ENCODE results near the gene WDR70. TPM values are rescaled to one million over a fixed set of nuclear protein-coding genes. Genes with fewer than 3 reads are reported as not detected.
"Not testable (repeated sequence)": the region's sequence is repeated elsewhere in the genome, so short reads cannot be mapped to it uniquely, and the experiment has no call there.

WDR70 gene
- total RNA-seq, 1 experiment from 2014 or later = 28.4 TPM

DNA sequence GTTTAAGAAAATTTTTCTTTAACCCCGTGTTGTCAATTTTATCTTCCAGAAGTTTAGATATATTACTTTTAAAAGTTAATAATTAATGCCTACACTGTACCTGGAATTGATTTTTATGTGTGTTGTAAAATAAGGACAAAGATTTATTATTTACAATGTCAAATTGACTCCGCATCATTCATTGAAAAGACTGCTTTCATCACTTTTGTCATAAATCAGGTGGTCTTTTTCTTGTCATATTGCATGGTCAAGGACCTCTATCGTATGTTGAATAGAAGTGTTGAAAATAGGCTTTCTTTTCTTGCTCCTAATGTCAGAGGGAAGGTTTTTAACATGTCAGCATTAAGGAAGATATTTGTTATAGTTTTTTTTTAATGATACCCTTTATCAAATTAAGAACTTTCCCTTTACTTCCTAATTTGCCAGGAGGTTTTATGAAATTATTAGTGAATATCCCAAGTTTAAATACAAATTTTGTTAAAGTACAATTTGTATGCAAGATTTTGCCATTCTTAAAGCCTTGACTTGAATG lies 92.6 kb downstream of the WDR70 start:
- H3K9me3 ChIP-seq (replicated peaks) = peaks cover 3% of the 10 kb centered on the region; the same call in 1 of the 2 replicates
- no peak overlapping the region for H3K4me3 ChIP-seq
- H3K36me3 ChIP-seq = 0 out of 2 replicates have a peak, but pooled peaks cover 3% of the 10 kb centered on the region
- DNase-seq (ENCODE audit: low read depth in 1 of 2, low spot score in 2 of 2) = no peak
- H3K27ac ChIP-seq = no peak overlapping the region
- H3K4me1 ChIP-seq (replicated peaks) = no peaks in the 10 kb centered on the region
- H3K27me3 ChIP-seq (replicated peaks) = no peaks in the 10 kb centered on the region

- H3K27me3 ChIP-seq (replicated peaks) = no peaks in the 10 kb centered on the region
- peaks cover 13% of the 10 kb centered on the region for H3K36me3 ChIP-seq
- DNase-seq (ENCODE audit: low read depth in 1 of 2, low spot score in 2 of 2) = no peak
- H3K9me3 ChIP-seq (replicated peaks) = no peaks in the 10 kb centered on the region; the same call in 1 of the 2 replicates
- no peaks in the 10 kb centered on the region for H3K4me1 ChIP-seq (replicated peaks)
- no peak overlapping the region for H3K27ac ChIP-seq
- H3K4me3 ChIP-seq = no peak overlapping the region
These were observed 98.3 kb downstream of the WDR70 start for GRCh38 chr5:37477426-37477825.

- H3K9me3 ChIP-seq (replicated peaks) = no peaks in the 10 kb centered on the region; the same call in 1 of the 2 replicates
- no peaks in the 10 kb centered on the region for H3K27me3 ChIP-seq (replicated peaks)
- no peaks in the 10 kb centered on the region for H3K4me1 ChIP-seq (replicated peaks)
- no peak overlapping the region for H3K4me3 ChIP-seq
- DNase-seq (ENCODE audit: low read depth in 1 of 2, low spot score in 2 of 2) = no peak
- no peak overlapping the region for H3K27ac ChIP-seq
- peaks cover 10% of the 10 kb centered on the region for H3K36me3 ChIP-seq
These were observed 99.2 kb downstream of the WDR70 start for GRCh38 chr5:37478121-37478894.

GRCh38 chr5:37481395-37481794 lies 102.3 kb downstream of the WDR70 start:
- H3K9me3 ChIP-seq (replicated peaks); DNase-seq (ENCODE audit: low read depth in 1 of 2, low spot score in 2 of 2); H3K4me1 ChIP-seq (replicated peaks); H3K27me3 ChIP-seq (replicated peaks); H3K4me3 ChIP-seq; H3K27ac ChIP-seq: not testable (repeated sequence)
- H3K36me3 ChIP-seq = peaks cover 10% of the 10 kb centered on the region

- Histone ChIP-seq H3K4me1 (replicated peaks) (peaks cover 12% of the 10 kb centered on the region), H3K27me3 (replicated peaks) (no peaks in the 10 kb centered on the region), H3K27ac (no peak overlapping the region), H3K9me3 (replicated peaks) (no peaks in the 10 kb centered on the region), H3K36me3 (no peaks in the 10 kb centered on the region), H3K4me3 (no peak overlapping the region)
- DNase-seq (ENCODE audit: low read depth in 1 of 2, low spot score in 2 of 2) = no peak
These were observed 111.1 kb downstream of the WDR70 start for GRCh38 chr5:37490120-37490810.

GRCh38 chr5:37490931-37491330 lies 111.8 kb downstream of the WDR70 start:
- Histone ChIP-seq H3K27ac (no peak overlapping the region), H3K9me3 (replicated peaks) (no peaks in the 10 kb centered on the region), H3K36me3 (no peaks in the 10 kb centered on the region), H3K4me3 (no peak overlapping the region), H3K27me3 (replicated peaks) (no peaks in the 10 kb centered on the region), H3K4me1 (replicated peaks) (peaks cover 18% of the 10 kb centered on the region)
- no peak for DNase-seq (ENCODE audit: low read depth in 1 of 2, low spot score in 2 of 2)

DNA sequence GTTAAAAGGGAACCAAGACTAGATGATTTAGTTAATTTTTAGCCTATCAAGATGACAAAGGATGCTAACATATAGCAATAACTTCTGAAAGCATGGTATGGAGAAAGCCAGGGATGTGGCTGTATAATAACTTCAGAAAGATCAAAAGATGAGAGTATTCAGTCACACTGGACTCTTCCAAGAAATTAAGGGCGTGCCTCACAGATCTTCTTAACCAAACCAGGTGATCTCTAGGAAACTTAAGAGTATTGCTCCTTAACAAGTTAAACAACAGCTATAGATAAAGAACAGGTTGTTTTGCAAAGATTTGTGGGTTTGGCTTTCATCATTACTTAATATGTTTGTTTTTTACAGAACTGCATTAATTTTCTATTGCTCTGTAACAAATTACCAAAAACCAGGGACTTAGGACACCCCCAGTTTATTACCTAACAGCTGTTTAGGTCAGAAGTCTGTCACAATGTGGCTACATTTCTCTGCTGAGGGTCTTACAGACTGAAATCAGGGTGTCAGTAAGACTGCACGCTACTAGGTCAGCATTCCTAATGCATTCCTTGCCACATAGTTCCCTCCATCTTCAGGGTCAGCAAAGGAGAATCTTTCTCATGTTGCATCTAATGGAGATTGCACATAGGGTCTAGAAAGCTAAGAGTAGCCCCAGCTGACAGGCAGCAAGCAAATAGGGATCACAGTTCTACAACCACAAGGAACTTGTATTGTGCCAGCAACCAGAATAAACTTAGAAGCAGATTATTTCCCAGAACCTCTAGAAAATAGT lies 113.8 kb downstream of the WDR70 start:
- H3K9me3 ChIP-seq (replicated peaks) = no peaks in the 10 kb centered on the region
- no peak overlapping the region for H3K27ac ChIP-seq
- no peaks in the 10 kb centered on the region for H3K36me3 ChIP-seq
- H3K4me1 ChIP-seq (replicated peaks) = peaks cover 23% of the 10 kb centered on the region
- H3K4me3 ChIP-seq = no peak overlapping the region
- H3K27me3 ChIP-seq (replicated peaks) = no peaks in the 10 kb centered on the region
- DNase-seq (ENCODE audit: low read depth in 1 of 2, low spot score in 2 of 2) = no peak

- Histone ChIP-seq H3K27me3 (replicated peaks) (no peaks in the 10 kb centered on the region), H3K36me3 (peaks cover 3% of the 10 kb centered on the region; the same call in 1 of the 2 replicates), H3K4me3 (no peak overlapping the region), H3K9me3 (replicated peaks) (no peaks in the 10 kb centered on the region), H3K4me1 (replicated peaks) (peaks cover 23% of the 10 kb centered on the region), H3K27ac (peak overlapping the region; percentile 53)
- DNase-seq (ENCODE audit: low read depth in 1 of 2, low spot score in 2 of 2) = no peak
These were observed 115.6 kb downstream of the WDR70 start for GRCh38 chr5:37494756-37495155.

- H3K36me3 ChIP-seq = peaks cover 3% of the 10 kb centered on the region; the same call in 1 of the 2 replicates
- DNase-seq (ENCODE audit: low read depth in 1 of 2, low spot score in 2 of 2) = peak in 1 of 2 experiments; percentile 76
- H3K27me3 ChIP-seq (replicated peaks) = no peaks in the 10 kb centered on the region
- H3K9me3 ChIP-seq (replicated peaks) = no peaks in the 10 kb centered on the region
- H3K27ac ChIP-seq = peak overlapping the region; percentile 53
- peaks cover 23% of the 10 kb centered on the region for H3K4me1 ChIP-seq (replicated peaks)
- H3K4me3 ChIP-seq = no peak overlapping the region
These were observed 116.1 kb downstream of the WDR70 start for GRCh38 chr5:37495210-37495609.

DNA sequence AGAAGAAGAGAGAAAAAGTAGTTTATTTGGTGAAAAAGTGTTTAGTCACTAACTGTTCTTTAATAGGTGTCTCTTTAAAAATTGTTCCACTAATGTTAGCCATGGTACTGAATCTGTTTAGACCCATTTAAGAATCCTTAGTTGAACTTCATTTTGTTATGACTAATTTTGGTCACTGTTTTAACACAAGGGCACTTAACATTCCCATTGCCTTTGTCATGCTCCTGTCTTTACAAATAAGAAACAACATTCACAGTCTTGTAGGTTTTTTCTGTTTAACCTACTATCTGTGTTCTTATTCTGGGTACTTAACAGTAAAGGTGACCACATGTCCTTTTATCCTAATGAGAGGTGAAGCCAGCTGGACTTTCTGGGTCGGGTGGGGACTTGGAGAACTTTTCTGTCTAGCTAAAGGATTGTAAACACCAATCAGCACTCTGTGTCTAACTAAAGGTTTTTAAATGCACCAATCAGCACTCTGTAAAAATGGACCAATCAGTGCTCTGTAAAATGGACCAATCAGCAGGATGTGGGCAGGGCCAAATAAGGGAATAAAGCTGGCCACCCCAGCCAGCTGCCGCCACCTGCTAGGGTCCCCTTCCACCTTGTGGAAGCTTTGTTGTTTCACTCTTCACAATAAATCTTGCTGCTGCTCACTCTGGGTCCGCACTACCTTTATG lies 116.7 kb downstream of the WDR70 start:
- Histone ChIP-seq H3K27me3 (replicated peaks) (no peaks in the 10 kb centered on the region), H3K4me3 (no peak overlapping the region), H3K9me3 (replicated peaks) (no peaks in the 10 kb centered on the region), H3K27ac (peak overlapping the region; percentile 53), H3K36me3 (peaks cover 3% of the 10 kb centered on the region; the same call in 1 of the 2 replicates), H3K4me1 (replicated peaks) (peaks cover 25% of the 10 kb centered on the region)
- DNase-seq (ENCODE audit: low read depth in 1 of 2, low spot score in 2 of 2) = no peak

DNA sequence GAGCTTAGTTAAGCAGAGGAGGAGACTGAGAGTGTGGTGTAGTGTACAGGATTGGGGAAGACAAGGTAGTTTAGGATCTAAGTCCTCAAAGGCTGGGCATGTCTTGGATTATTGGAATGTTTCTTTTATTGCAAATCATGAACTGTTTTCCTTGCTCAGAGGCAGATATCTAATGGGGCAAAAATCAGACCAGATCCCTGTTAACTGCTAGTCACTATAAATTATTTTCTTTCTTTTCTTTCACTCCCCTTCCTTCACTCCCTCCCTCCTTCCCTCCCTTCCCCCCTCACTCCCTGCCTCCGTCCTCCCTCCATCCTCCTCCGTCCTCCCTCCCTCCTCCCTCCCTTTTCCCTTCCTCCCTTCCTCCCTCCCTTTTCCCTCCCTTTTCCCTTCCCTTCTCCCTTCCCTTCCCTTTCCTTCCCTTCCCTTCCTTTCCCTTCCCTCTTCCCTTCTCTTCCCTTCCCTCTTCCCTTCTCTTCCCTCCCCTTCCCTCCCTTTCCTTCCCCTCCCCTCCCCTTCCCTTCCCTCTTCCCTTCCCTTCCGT lies 117.9 kb downstream of the WDR70 start:
- Histone ChIP-seq H3K27me3 (replicated peaks) (no peaks in the 10 kb centered on the region), H3K36me3 (peaks cover 3% of the 10 kb centered on the region; the same call in 1 of the 2 replicates), H3K9me3 (replicated peaks) (no peaks in the 10 kb centered on the region), H3K4me1 (replicated peaks) (peaks cover 31% of the 10 kb centered on the region), H3K4me3 (no peak overlapping the region), H3K27ac (no peak overlapping the region)
- DNase-seq (ENCODE audit: low read depth in 1 of 2, low spot score in 2 of 2) = no peak

DNA sequence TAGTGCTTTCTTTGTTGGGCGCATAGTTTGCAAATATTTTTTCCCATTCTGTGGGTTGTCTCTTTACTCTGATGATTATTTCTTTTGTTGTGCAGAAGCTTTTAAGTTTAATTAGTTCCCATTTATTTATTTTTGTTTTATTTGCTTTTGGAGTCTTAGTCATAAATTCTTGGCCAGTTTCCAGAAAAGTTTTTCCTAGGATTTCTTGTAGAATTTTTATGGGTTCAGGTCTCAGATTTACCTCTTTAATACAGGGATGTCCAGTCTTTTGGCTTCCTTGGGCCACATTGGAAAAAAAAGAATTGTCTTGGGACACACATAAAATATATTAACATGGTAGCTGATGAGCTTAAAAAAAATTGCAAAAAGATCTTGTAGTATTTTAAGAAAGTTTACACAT lies 122.0 kb downstream of the WDR70 start:
- no peaks in the 10 kb centered on the region for H3K9me3 ChIP-seq (replicated peaks)
- H3K4me1 ChIP-seq (replicated peaks) = peaks cover 11% of the 10 kb centered on the region
- DNase-seq (ENCODE audit: low read depth in 1 of 2, low spot score in 2 of 2) = peak in 1 of 2 experiments; percentile 48

GRCh38 chr5:37506241-37506640 lies 127.1 kb downstream of the WDR70 start:
- H3K9me3 ChIP-seq (replicated peaks) = no peaks in the 10 kb centered on the region
- no peaks in the 10 kb centered on the region for H3K27me3 ChIP-seq (replicated peaks)
- no peak overlapping the region for H3K4me3 ChIP-seq
- no peak overlapping the region for H3K27ac ChIP-seq
- peaks cover 2% of the 10 kb centered on the region for H3K4me1 ChIP-seq (replicated peaks)
- no peaks in the 10 kb centered on the region for H3K36me3 ChIP-seq
- no peak for DNase-seq (ENCODE audit: low read depth in 1 of 2, low spot score in 2 of 2)

More for the DNA sequence above, 122.0 kb downstream of the WDR70 start:
- H3K36me3 ChIP-seq = peaks cover 3% of the 10 kb centered on the region; the same call in 1 of the 2 replicates
- no peak overlapping the region for H3K27ac ChIP-seq
- no peak overlapping the region for H3K4me3 ChIP-seq
- H3K27me3 ChIP-seq (replicated peaks) = no peaks in the 10 kb centered on the region

Data from SJSA1 (cell line).